K562 (cell line): ENCODE results near the gene TNPO2. TPM values are rescaled to one million over a fixed set of nuclear protein-coding genes. Genes with fewer than 3 reads are reported as not detected.

ENCODE experiments used
- CSDE1 ChIP-seq, 2 experiments: fragments of 450-650 bp; IDR thresholded peaks; 2 replicates each; pipeline ENCODE4 v1.6.1; 2016; ENCODE audit warnings: mild to moderate bottlenecking in 1 of 2
- DMBX1 ChIP-seq: fragments of 250-450 bp; sonication (Bioruptor Pico); IDR thresholded peaks from 2 replicates; pipeline ENCODE4 v1.8.0; 2022; ENCODE audit warnings: inconsistent platforms, mild to moderate bottlenecking, moderate library complexity, borderline replicate concordance
- JUN ChIP-seq, 2 experiments: sonication (generic) in 1 of 2; formaldehyde crosslinking in 1 of 2; IDR thresholded peaks; 2 replicates each; pipeline versions ENCODE4 v1.6.1 to v1.8.0; 2012 to 2022; ENCODE audit warnings: borderline replicate concordance in 2 of 2, mild to moderate bottlenecking in 2 of 2, improper control_type of control experiment in 1 of 2, low read depth in 1 of 2, low read length in 1 of 2, missing genetic modification reagents in 1 of 2
- JUND ChIP-seq, 2 experiments: IDR thresholded peaks; 2 replicates in 1 of 2; 3 replicates in 1 of 2; pipeline ENCODE4 v1.6.1; 2011; ENCODE audit warnings: borderline replicate concordance in 2 of 2, low read depth in 2 of 2, low read length in 2 of 2, improper control_type of control experiment in 1 of 2, missing biosample characterization in 1 of 2, missing genetic modification characterization in 1 of 2, missing genetic modification reagents in 1 of 2
- L3MBTL2 ChIP-seq: fragments of 450-650 bp; IDR thresholded peaks from 2 replicates; pipeline ENCODE4 v1.6.1; 2016; ENCODE audit warnings: mild to moderate bottlenecking, moderate library complexity
- MEF2D ChIP-seq: conservative IDR thresholded peaks from 2 replicates; pipeline ENCODE4 v1.6.1; 2016; ENCODE audit warnings: low read depth, missing genetic modification characterization, missing compliant biosample characterization
- NELFE ChIP-seq: IDR thresholded peaks from 2 replicates; pipeline ENCODE4 v1.6.1; 2011; ENCODE audit warnings: mild to moderate bottlenecking; ENCODE audit not compliant: insufficient read depth, insufficient read length
- PHB ChIP-seq: fragments of 250-450 bp; sonication (Bioruptor Pico); IDR thresholded peaks from 2 replicates; pipeline ENCODE4 v1.5.0; 2021
- PYGO2 ChIP-seq: fragments of 450-650 bp; IDR thresholded peaks from 2 replicates; pipeline ENCODE4 v1.6.1; 2016; ENCODE audit warnings: mild to moderate bottlenecking, missing genetic modification characterization, moderate library complexity, missing compliant biosample characterization
- RBM34 ChIP-seq: fragments of 200-400 bp; formaldehyde crosslinking; IDR thresholded peaks from 2 replicates; pipeline ENCODE4 v1.6.1; 2018; ENCODE audit warnings: low read length, borderline replicate concordance; ENCODE audit not compliant: insufficient read depth
- STAT5A ChIP-seq: IDR thresholded peaks from 2 replicates; pipeline ENCODE4 v1.6.1; 2012; ENCODE audit warnings: low read length, inconsistent platforms, borderline replicate concordance
- TBL1XR1 ChIP-seq, 2 experiments: IDR thresholded peaks; 2 replicates each; pipeline ENCODE4 v1.6.1; 2012; ENCODE audit warnings: improper control_type of control experiment in 2 of 2, low read length in 2 of 2, mild to moderate bottlenecking in 1 of 2
- TRIM24 ChIP-seq, 2 experiments: fragments of 450-650 bp; IDR thresholded peaks; 2 replicates each; pipeline ENCODE4 v1.6.1; 2016
- ZKSCAN1 ChIP-seq: fragments of 150-350 bp; IDR thresholded peaks from 2 replicates; pipeline ENCODE4 v1.6.1; 2016; ENCODE audit warnings: low read depth, low read length
- ZNF3 ChIP-seq: fragments of 250-450 bp; sonication (Bioruptor Pico); IDR thresholded peaks from 2 replicates; pipeline ENCODE4 v1.5.0; 2021; ENCODE audit warnings: mild to moderate bottlenecking, moderate library complexity
- ZNF316 ChIP-seq: fragments of 450-650 bp; IDR thresholded peaks from 2 replicates; pipeline ENCODE4 v1.6.1; 2016
- ZNF57 ChIP-seq: fragments of 450-650 bp; formaldehyde crosslinking; IDR thresholded peaks from 2 replicates; pipeline ENCODE4 v1.4.0; 2020; ENCODE audit warnings: mild to moderate bottlenecking, moderate library complexity
- ZNF780A ChIP-seq: fragments of 250-450 bp; sonication (Bioruptor Pico); IDR thresholded peaks from 2 replicates; pipeline ENCODE4 v1.5.0; 2021; ENCODE audit warnings: mild to moderate bottlenecking
- polyA plus RNA-seq, 8 experiments: library from polyadenylated mRNA; depleted of rRNA in 4 of 8; stranded (reverse) in 5 of 8; unstranded in 3 of 8; fragments of >200 nt; fragmentation: Nextera tagmentation in 2 of 8; fragmentation: Illumina TruSeq in 1 of 8; extraction: Ambion mirVana in 2 of 8; extraction: Trizol in 1 of 8; gene quantifications; 2 replicates each; pipeline versions ENCODE4 v1.2.1 to v1.2.3, GENCODE V29; 2011 to 2014; ENCODE audit warnings: inconsistent platforms in 1 of 8, missing spikeins in 1 of 8
- total RNA-seq, 7 experiments: library from RNA; depleted of rRNA in 6 of 7; stranded (reverse); fragments of >200 nt in 6 of 7; fragmentation: Illumina TruSeq in 2 of 7; extraction: Trizol in 2 of 7; gene quantifications; 2 replicates each; pipeline versions ENCODE4 v1.2.1 to v1.2.3, GENCODE V29; 2011 to 2021; ENCODE audit warnings: low replicate concordance in 1 of 7
- TF ChIP-seq, protein P1 (sequence below), 2 experiments: fragments of 450-650 bp; formaldehyde crosslinking in 1 of 2; IDR thresholded peaks; 2 replicates each; pipeline versions ENCODE4 v1.4.0 to v1.6.1; 2014 to 2020; ENCODE audit warnings: mild to moderate bottlenecking in 2 of 2, borderline replicate concordance in 1 of 2, low read depth in 1 of 2

The TNPO2 gene
- total and polyA plus RNA-seq, 9 of the 15 experiments (the other 6 are each of a cell fraction or from before 2014, with no cell fraction given) = 6.0 to 126 (median 53.8) TPM

DNA sequence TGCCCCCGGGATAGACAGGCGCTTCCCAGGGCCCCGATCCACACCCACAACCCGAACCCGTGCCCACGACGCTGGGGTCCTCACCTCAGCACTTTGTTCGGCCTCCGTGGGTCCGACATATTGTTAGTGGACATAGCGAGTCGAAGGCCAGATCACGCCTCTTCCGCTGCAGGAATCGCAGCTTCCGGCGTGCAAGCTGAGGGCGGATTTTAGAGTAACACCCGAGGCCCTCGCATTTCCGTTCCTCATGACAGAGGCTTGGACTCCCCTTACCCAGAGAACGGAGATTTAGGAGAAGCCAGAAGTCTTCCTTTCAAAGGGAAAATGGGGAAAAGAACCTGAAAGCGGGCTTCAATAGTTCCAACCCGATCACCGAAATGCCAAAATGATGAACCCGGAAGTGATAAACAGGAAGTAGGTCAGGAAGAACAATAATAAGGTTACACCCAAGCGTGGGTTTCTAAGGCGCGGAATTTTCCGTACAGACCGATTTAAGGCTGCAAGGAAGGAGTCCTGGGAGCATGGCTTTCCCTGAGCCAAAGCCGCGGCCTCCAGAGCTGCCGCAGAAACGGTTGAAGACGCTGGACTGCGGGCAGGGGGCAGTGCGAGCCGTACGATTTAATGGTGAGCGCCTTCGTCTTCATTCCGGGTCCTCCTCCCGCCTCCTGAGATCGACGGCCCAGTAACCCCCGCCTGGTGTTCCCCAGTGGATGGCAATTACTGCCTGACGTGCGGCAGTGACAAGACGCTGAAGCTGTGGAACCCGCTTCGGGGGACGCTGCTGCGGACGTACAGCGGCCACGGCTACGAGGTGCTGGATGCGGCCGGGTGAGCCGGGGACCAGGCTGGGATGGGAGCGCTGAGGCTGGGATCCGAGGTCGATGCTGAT is 54.2 kb downstream of the TNPO2 start (continued):
- TF ChIP-seq CSDE1 (IDR thresholded peaks at IDR 0.05) (no peak), ZNF3 (no peak), PHB (CRISPR knock-in tag) (0 out of 2 replicates have a peak, but pooled peaks have one; percentile 25), NELFE (no peak), DMBX1 (CRISPR knock-in tag) (0 out of 2 replicates have a peak, but pooled peaks have one; percentile 23), ZNF57 (CRISPR knock-in tag) (no peak), ZNF780A (no peak), MEF2D (0 out of 2 replicates have a peak, but pooled peaks have one; percentile 54), JUND (IDR thresholded peaks at IDR 0.05; ENCODE audit: borderline replicate concordance, low read depth, low read length) (peak; percentile 46), JUND (tag; IDR thresholded peaks at IDR 0.05; ENCODE audit: borderline replicate concordance, low read depth, low read length) (peak; percentile 64; the same call in 2 of the 3 replicates), STAT5A (peak; percentile 28; the same call in 1 of the 2 replicates), TBL1XR1 (IDR thresholded peaks at IDR 0.05; ENCODE audit: low read length in 2 of 2) (peak in 1 of 2 experiments; percentile 50; a peak in 1 of 4 replicates), RBM34 (no peak), ZNF316 (no peak), L3MBTL2 (peak; percentile 73; the same call in 1 of the 2 replicates), TRIM24 (IDR thresholded peaks at IDR 0.05) (peak; percentile 37 to 100; a peak in 2 of 4 replicates), ZKSCAN1 (peak; percentile 24; the same call in 1 of the 2 replicates), PYGO2 (peak; percentile 48; the same call in 1 of the 2 replicates), JUN (IDR thresholded peaks at IDR 0.05; ENCODE audit: borderline replicate concordance, low read depth, low read length) (peak; percentile 14; the same call in 1 of the 2 replicates), JUN (CRISPR knock-in tag; IDR thresholded peaks at IDR 0.05; ENCODE audit: borderline replicate concordance) (no peak)
- TF ChIP-seq, protein P1, sequence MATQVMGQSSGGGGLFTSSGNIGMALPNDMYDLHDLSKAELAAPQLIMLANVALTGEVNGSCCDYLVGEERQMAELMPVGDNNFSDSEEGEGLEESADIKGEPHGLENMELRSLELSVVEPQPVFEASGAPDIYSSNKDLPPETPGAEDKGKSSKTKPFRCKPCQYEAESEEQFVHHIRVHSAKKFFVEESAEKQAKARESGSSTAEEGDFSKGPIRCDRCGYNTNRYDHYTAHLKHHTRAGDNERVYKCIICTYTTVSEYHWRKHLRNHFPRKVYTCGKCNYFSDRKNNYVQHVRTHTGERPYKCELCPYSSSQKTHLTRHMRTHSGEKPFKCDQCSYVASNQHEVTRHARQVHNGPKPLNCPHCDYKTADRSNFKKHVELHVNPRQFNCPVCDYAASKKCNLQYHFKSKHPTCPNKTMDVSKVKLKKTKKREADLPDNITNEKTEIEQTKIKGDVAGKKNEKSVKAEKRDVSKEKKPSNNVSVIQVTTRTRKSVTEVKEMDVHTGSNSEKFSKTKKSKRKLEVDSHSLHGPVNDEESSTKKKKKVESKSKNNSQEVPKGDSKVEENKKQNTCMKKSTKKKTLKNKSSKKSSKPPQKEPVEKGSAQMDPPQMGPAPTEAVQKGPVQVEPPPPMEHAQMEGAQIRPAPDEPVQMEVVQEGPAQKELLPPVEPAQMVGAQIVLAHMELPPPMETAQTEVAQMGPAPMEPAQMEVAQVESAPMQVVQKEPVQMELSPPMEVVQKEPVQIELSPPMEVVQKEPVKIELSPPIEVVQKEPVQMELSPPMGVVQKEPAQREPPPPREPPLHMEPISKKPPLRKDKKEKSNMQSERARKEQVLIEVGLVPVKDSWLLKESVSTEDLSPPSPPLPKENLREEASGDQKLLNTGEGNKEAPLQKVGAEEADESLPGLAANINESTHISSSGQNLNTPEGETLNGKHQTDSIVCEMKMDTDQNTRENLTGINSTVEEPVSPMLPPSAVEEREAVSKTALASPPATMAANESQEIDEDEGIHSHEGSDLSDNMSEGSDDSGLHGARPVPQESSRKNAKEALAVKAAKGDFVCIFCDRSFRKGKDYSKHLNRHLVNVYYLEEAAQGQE (IDR thresholded peaks at IDR 0.05; ENCODE audit: borderline replicate concordance) = no peak
- TF ChIP-seq, protein P1 (CRISPR knock-in tag; IDR thresholded peaks at IDR 0.05; ENCODE audit: low read depth) = peak; percentile 71
